GM19043 (cell line): Measurements from ENCODE around the gene LHX5.
A peak's percentile ranks its signal among the peaks of the same experiment; 100 is the strongest.

Experiments
- ATAC-seq: cut with Tn5 transposase; IDR thresholded peaks from one replicate; pipeline ENCODE4 v1.9.1; 2021; ENCODE audit warnings: low read depth; ENCODE audit not compliant: unreplicated experiment

LHX5 gene

GRCh38 chr12:113443030-113443539, 28.6 kb downstream of the LHX5 start:
- no peak for ATAC-seq

GRCh38 chr12:113440947-113441782, 30.5 kb downstream of the LHX5 start:
- no peak for ATAC-seq

- no peak for ATAC-seq
Observed at GRCh38 chr12:113440336-113440735, 31.3 kb downstream of the LHX5 start.

GRCh38 chr12:113439606-113440030, 32.1 kb downstream of the LHX5 start:
- no peak for ATAC-seq

GRCh38 chr12:113439301-113439597, 32.4 kb downstream of the LHX5 start:
- no peak for ATAC-seq

- ATAC-seq: no peak
Observed at GRCh38 chr12:113438523-113439300, 33.0 kb downstream of the LHX5 start.

GRCh38 chr12:113437729-113438100, 34.0 kb downstream of the LHX5 start:
- ATAC-seq: no peak

- ATAC-seq: no peak
Observed at GRCh38 chr12:113436993-113437728, 34.5 kb downstream of the LHX5 start.

- no peak for ATAC-seq
Observed at GRCh38 chr12:113436586-113436985, 35.1 kb downstream of the LHX5 start.

GRCh38 chr12:113435367-113435766, 36.3 kb downstream of the LHX5 start:
- ATAC-seq: no peak

- ATAC-seq: no peak
Observed at GRCh38 chr12:113432986-113433385, 38.7 kb downstream of the LHX5 start.

GRCh38 chr12:113428482-113428881, 43.2 kb downstream of the LHX5 start:
- no peak for ATAC-seq

GRCh38 chr12:113427882-113428281, 43.8 kb downstream of the LHX5 start:
- no peak for ATAC-seq

GRCh38 chr12:113425960-113426453, 45.7 kb downstream of the LHX5 start:
- no peak for ATAC-seq

GRCh38 chr12:113424915-113425823, 46.5 kb downstream of the LHX5 start:
- ATAC-seq: no peak

- ATAC-seq: no peak
Observed at GRCh38 chr12:113424456-113424855, 47.2 kb downstream of the LHX5 start.

- no peak for ATAC-seq
Observed at GRCh38 chr12:113422886-113423669, 48.6 kb downstream of the LHX5 start.

- peak; percentile 94 for ATAC-seq
Observed at GRCh38 chr12:113422030-113422885, 49.4 kb downstream of the LHX5 start, which contains the start of gene SDSL. Gene SDSL, plus strand, starts transcription at chr12:113422380. Its CDS starts 5,603 bp downstream, at chr12:113427983.
